Colonic mucosa (tissue), 4 donors: ENCODE data around the gene SFMBT1. TPM values are rescaled to one million over a fixed set of nuclear protein-coding genes. Genes with fewer than 3 reads are reported as not detected.

Source experiments
- DNase-seq: peaks from one replicate; pipeline ENCODE4 v3.0.0-alpha.2; 2020
- H3K27ac ChIP-seq: fragments of 200-600 bp; one replicate; pipeline ENCODE4 v1.8.0; 2021
- H3K27me3 ChIP-seq: fragments of 200-600 bp; one replicate; pipeline ENCODE4 v1.8.0; 2021
- H3K36me3 ChIP-seq: fragments of 200-600 bp; one replicate; pipeline ENCODE4 v1.8.0; 2021
- H3K4me1 ChIP-seq: fragments of 200-600 bp; one replicate; pipeline ENCODE4 v1.8.0; 2021; ENCODE audit warnings: mild to moderate bottlenecking
- H3K4me3 ChIP-seq: fragments of 200-600 bp; one replicate; pipeline ENCODE4 v1.8.0; 2021
- H3K9ac ChIP-seq, 2 donors: one replicate each; pipeline ENCODE4 v1.7.0; 2013; ENCODE audit warnings: control low read depth in 2 of 2, low read depth in 2 of 2, low read length in 2 of 2
- H3K9me3 ChIP-seq: fragments of 200-600 bp; one replicate; pipeline ENCODE4 v1.8.0; 2021
- intact Hi-C: fragments of 100-400 bp; cut with DNase I; formaldehyde crosslinking; loops from one replicate; pipeline ENCODE4 v1.14.1; 2022
- total RNA-seq, 2 donors: library from RNA; stranded (reverse); fragmentation: NEBNext Ultra II Directional in 1 of 2; extraction: Animal tissue kit (Norgen Biotek cat#: 25700) in 1 of 2; gene quantifications; one replicate each; pipeline ENCODE4 v1.2.1, GENCODE V29; 2021
- TF ChIP-seq, protein P1 (sequence below): fragments of 200-600 bp; IDR thresholded peaks from one replicate; pipeline ENCODE4 v1.8.0; 2022; ENCODE audit warnings: antibody characterized with exemption, mild to moderate bottlenecking
- donor health status: healthy.
- donor health status: DM: no; HTN: no; CAD: no.
- donor health status: DM: no; HTN: no; CAD: no.

The SFMBT1 gene
- total RNA-seq, 2 donors from 2014 or later = 19.4 to 30.8 TPM

DNA sequence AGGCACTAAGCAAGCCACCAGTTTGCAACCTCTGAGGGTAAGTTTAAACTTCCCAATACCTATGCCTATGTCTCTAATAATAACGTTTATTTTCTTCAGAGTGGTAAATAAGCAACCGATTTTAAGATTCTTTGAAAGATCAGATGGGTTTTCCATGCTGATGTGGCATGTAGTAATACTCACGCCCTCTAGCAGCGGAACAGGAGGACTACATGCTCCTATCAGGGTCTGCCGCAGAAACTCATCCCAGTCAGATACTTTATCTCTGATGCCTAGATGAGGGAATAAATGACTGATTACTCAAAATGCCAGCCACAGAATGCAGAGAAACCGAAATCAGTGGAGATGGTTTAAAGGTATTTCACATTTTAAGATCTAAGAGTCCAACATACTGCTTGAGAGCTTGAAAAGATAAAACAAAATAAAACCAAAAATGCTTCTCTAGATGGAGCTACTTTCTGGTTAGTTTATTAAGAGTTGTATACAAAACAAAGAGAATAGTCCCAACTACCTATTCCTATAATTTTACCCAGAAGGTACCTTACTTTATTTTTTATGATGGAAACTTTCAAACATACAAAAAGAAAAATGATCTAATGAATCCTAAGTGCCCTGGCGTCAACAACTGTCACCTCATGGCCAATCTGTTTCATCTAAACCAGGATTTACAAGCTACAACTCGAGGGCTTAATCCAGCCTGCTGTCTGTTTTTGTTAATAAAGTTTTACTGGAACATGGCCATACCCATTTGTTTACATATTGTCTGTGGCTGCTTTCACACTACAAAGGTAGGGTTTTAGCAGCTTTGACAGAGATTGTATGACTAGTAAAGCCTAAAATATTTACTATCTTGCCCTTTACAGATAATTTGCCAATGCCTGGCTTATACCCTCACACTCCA, 111.0 kb downstream of the SFMBT1 start:
- no peaks in the 10 kb centered on the region for H3K27me3 ChIP-seq
- no peak overlapping the region for H3K4me3 ChIP-seq
- intact Hi-C loops = loop anchor here (5.0 kb wide), 1 partner anchor 83 kb away; no protein-coding TSS in a partner anchor
- H3K4me1 ChIP-seq = no peaks in the 10 kb centered on the region
- peak; percentile 36 for DNase-seq
- H3K27ac ChIP-seq = no peak overlapping the region
- H3K36me3 ChIP-seq = no peaks in the 10 kb centered on the region
- TF ChIP-seq, protein P1, sequence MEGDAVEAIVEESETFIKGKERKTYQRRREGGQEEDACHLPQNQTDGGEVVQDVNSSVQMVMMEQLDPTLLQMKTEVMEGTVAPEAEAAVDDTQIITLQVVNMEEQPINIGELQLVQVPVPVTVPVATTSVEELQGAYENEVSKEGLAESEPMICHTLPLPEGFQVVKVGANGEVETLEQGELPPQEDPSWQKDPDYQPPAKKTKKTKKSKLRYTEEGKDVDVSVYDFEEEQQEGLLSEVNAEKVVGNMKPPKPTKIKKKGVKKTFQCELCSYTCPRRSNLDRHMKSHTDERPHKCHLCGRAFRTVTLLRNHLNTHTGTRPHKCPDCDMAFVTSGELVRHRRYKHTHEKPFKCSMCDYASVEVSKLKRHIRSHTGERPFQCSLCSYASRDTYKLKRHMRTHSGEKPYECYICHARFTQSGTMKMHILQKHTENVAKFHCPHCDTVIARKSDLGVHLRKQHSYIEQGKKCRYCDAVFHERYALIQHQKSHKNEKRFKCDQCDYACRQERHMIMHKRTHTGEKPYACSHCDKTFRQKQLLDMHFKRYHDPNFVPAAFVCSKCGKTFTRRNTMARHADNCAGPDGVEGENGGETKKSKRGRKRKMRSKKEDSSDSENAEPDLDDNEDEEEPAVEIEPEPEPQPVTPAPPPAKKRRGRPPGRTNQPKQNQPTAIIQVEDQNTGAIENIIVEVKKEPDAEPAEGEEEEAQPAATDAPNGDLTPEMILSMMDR = peak; percentile 83
- no peak overlapping the region for H3K9ac ChIP-seq
- no peaks in the 10 kb centered on the region for H3K9me3 ChIP-seq

DNA sequence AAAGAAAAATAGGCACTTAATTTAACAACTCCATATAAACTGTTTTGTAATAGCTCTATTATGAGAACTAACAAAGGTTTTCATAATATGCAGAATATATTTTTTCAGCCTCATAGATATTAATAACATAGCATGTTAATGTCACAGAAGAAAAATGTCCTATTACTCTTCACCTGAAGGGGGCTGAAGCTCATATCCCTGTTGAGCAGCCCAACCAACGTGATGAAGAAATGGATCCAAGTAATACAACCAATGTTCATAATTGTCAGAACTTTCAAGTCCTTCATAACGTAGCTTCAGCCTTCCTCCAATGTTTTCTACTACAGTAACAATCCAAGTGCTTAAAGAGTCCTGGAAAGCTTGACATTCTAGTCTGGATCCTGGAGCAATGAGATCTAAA, 114.0 kb downstream of the SFMBT1 start:
- no peak overlapping the region for H3K9ac ChIP-seq

DNA sequence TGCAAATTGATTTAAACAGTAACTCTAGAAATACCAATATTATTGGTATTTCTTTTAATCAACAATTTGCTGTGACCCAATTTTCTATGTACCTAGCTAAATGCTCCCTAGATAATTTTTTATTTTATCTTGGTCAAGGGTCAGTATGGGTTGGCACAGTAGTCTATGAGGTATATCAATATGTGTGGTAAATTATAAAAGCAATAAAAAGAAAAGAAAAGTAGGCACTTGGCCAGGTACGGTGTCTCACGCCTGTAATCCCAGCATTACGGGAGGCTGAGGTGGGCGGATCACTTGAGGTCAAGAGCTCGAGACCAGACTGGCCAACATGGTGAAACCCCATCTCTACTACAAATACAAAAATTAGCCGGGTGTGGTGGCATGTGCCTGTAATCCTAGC, 114.5 kb downstream of the SFMBT1 start:
- Histone ChIP-seq H3K9me3 (no peaks in the 10 kb centered on the region), H3K4me1 (no peaks in the 10 kb centered on the region), H3K27ac (no peak overlapping the region), H3K4me3 (no peak overlapping the region), H3K9ac (no peak overlapping the region), H3K27me3 (no peaks in the 10 kb centered on the region), H3K36me3 (no peaks in the 10 kb centered on the region)
- TF ChIP-seq, protein P1 = no peak
- no peak for DNase-seq
- intact Hi-C loops = loop anchor here (5.0 kb wide), 1 partner anchor 79 kb away; no protein-coding TSS in a partner anchor

More for the DNA sequence above, 114.0 kb downstream of the SFMBT1 start:
- Histone ChIP-seq H3K4me3 (no peak overlapping the region), H3K27ac (no peak overlapping the region), H3K27me3 (no peaks in the 10 kb centered on the region), H3K36me3 (no peaks in the 10 kb centered on the region), H3K4me1 (no peaks in the 10 kb centered on the region), H3K9me3 (no peaks in the 10 kb centered on the region)
- intact Hi-C loops = loop anchor here (5.0 kb wide), 1 partner anchor 80 kb away; no protein-coding TSS in a partner anchor
- TF ChIP-seq, protein P1 = no peak
- DNase-seq = no peak

GRCh38 chr3:52930748-52931147, 115.1 kb downstream of the SFMBT1 start:
- H3K36me3 ChIP-seq = no peaks in the 10 kb centered on the region
- TF ChIP-seq, protein P1 = no peak
- no peaks in the 10 kb centered on the region for H3K4me1 ChIP-seq
- DNase-seq = no peak
- H3K27me3 ChIP-seq = no peaks in the 10 kb centered on the region
- H3K9me3 ChIP-seq = no peaks in the 10 kb centered on the region
- no peak overlapping the region for H3K9ac ChIP-seq
- no peak overlapping the region for H3K4me3 ChIP-seq
- intact Hi-C loops = loop anchor here (5.0 kb wide), 1 partner anchor 78 kb away; no protein-coding TSS in a partner anchor
- no peak overlapping the region for H3K27ac ChIP-seq

DNA sequence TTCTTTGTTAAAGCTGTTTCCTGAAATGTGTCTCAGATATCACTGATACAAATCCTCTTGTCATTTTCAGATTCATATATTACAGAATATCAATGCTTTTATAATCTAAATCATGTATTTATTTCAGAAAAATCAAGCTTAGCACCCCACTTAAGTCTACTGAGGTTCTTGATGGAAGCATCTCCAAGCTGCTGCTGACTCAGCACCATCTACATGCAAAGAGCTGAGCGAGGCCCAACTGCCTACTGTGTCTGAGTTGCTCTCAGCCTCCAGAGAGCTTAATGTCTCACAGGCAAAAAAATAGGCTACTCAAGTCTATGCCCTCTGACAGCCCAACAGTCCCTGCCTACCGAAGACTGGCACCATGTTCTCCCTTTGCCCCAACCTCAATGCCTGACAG, 119.3 kb downstream of the SFMBT1 start:
- Histone ChIP-seq H3K9ac (no peak overlapping the region), H3K27me3 (no peaks in the 10 kb centered on the region), H3K4me1 (no peaks in the 10 kb centered on the region), H3K36me3 (no peaks in the 10 kb centered on the region), H3K9me3 (no peaks in the 10 kb centered on the region), H3K27ac (no peak overlapping the region), H3K4me3 (no peak overlapping the region)
- TF ChIP-seq, protein P1 = no peak
- no peak for DNase-seq
- intact Hi-C loops = loop anchor here (10.0 kb wide), 1 partner anchor 172 kb away; no protein-coding TSS in a partner anchor
